DND-41 (cell line): ENCODE results near the gene UGT1A8.

Experiments used
- ATAC-seq: fragments of 200-7000 bp; cut with Tn5 transposase; 3 replicates; pipeline ENCODE4 v1.9.1; 2021; ENCODE audit warnings: low read depth; ENCODE audit not compliant: insufficient read depth
- DNase-seq: peaks from one replicate; pipeline ENCODE4 v3.0.0-alpha.2; 2020
- H2AFZ ChIP-seq: 2 replicates; pipeline ENCODE4 v1.6.0; 2012; ENCODE audit warnings: low read depth, low read length
- H3K27ac ChIP-seq: 2 replicates; pipeline ENCODE4 v1.5.1; 2012; ENCODE audit warnings: low read length, inconsistent platforms
- H3K27me3 ChIP-seq: fragments of 200-600 bp; sonication (generic); 2 replicates; pipeline ENCODE4 v1.6.0; 2012; ENCODE audit warnings: low read length, mild to moderate bottlenecking, inconsistent platforms; ENCODE audit not compliant: insufficient read depth, poor library complexity
- H3K36me3 ChIP-seq: 2 replicates; pipeline ENCODE4 v1.5.1; 2012; ENCODE audit warnings: low read length, inconsistent platforms; ENCODE audit not compliant: insufficient read depth
- H3K4me1 ChIP-seq: 2 replicates; pipeline ENCODE4 v1.5.1; 2012; ENCODE audit warnings: mild to moderate bottlenecking, low read length; ENCODE audit not compliant: insufficient read depth
- H3K4me2 ChIP-seq: 2 replicates; pipeline ENCODE4 v1.6.0; 2012; ENCODE audit warnings: mild to moderate bottlenecking, moderate library complexity, low read length, inconsistent platforms; ENCODE audit not compliant: insufficient read depth
- H3K4me3 ChIP-seq, 2 experiments: fragments of 200-600 bp in 1 of 2; shearing (Covaris generic) in 1 of 2; 2 replicates each; pipeline ENCODE4 v1.5.1; 2012 to 2016; ENCODE audit warnings: inconsistent platforms in 2 of 2, low read length in 2 of 2, mild to moderate bottlenecking in 2 of 2, low read depth in 1 of 2, moderate library complexity in 1 of 2
- H3K79me2 ChIP-seq: 2 replicates; pipeline ENCODE4 v1.6.0; 2012; ENCODE audit warnings: low read length, inconsistent platforms; ENCODE audit not compliant: insufficient read depth
- H3K9ac ChIP-seq: 2 replicates; pipeline ENCODE4 v1.6.0; 2012; ENCODE audit warnings: low read depth, mild to moderate bottlenecking, inconsistent platforms, low read length, moderate library complexity
- H3K9me3 ChIP-seq: 2 replicates; pipeline ENCODE4 v1.5.1; 2012; ENCODE audit warnings: low read length, moderate library complexity, mild to moderate bottlenecking, inconsistent platforms; ENCODE audit not compliant: insufficient read depth, severe bottlenecking
- H4K20me1 ChIP-seq: 2 replicates; pipeline ENCODE4 v1.6.0; 2012; ENCODE audit warnings: low read length; ENCODE audit not compliant: insufficient read depth
- CTCF ChIP-seq: IDR thresholded peaks from 2 replicates; pipeline ENCODE4 v1.5.1; 2012; ENCODE audit warnings: borderline replicate concordance, low read length, moderate library complexity, mild to moderate bottlenecking; ENCODE audit not compliant: poor library complexity, severe bottlenecking; ENCODE audit errors: extremely low read depth
- EZH2 ChIP-seq: IDR thresholded peaks from 3 replicates; pipeline ENCODE4 v1.6.1; 2012; ENCODE audit warnings: borderline replicate concordance, low read depth, mild to moderate bottlenecking, moderate library complexity, low read length, inconsistent platforms; ENCODE audit not compliant: severe bottlenecking

UGT1A8 gene

DNA sequence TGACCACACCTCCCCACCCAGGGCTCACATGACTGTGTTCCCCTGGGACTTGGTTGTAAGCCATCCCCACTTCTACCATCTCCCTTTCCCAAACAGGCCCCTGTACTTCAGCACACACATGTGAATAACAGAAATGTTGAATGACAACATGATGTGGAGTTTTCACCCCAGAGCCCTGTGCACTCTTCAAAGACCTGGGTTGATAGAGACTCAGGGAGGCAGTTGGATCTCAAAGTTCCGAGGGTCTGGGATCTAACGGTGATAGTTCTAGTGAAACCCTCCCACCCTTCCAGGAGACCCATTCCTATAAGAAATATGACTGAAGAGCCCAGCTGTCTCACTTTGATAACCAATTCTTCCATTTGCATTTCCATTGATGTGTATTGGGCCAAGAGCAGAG, 160.6 kb downstream of the UGT1A8 start, which contains the start of gene MROH2A:
Gene MROH2A, plus strand, starts transcription at position 301 of the 400 bp plus-strand sequence. CDS start 1,029 bp downstream, outside the sequence.
- no peaks in the 10 kb centered on the region for H3K4me1 ChIP-seq
- no peak within 1 kb of the TSS for H3K4me3 ChIP-seq
- TF ChIP-seq EZH2 (no peak), CTCF (no peak)
- no peak for DNase-seq
- no peak for ATAC-seq
- no peak within 1 kb of the TSS for H2AFZ ChIP-seq
- H3K36me3 ChIP-seq, result no peaks in the 10 kb centered on the region
- no peaks in the 10 kb centered on the region for H3K9me3 ChIP-seq
- no peaks in the 10 kb centered on the region for H3K79me2 ChIP-seq
- H3K27me3 ChIP-seq, result no peaks in the 10 kb centered on the region
- H3K27ac ChIP-seq, result no peak within 1 kb of the TSS
- no peak within 1 kb of the TSS for H3K9ac ChIP-seq
- H4K20me1 ChIP-seq, result no peaks in the 10 kb centered on the region
- H3K4me2 ChIP-seq, result no peak within 1 kb of the TSS

- no peaks in the 10 kb centered on the region for H3K36me3 ChIP-seq
- H4K20me1 ChIP-seq, result no peaks in the 10 kb centered on the region
- no peak overlapping the region for H3K9ac ChIP-seq
Measured at GRCh38 chr2:233779722-233780121, 162.3 kb downstream of the UGT1A8 start.

GRCh38 chr2:233780771-233781170, 163.3 kb downstream of the UGT1A8 start:
- Histone ChIP-seq H2AFZ (no peak overlapping the region), H3K27ac (no peak overlapping the region), H3K9me3 (no peaks in the 10 kb centered on the region), H3K27me3 (no peaks in the 10 kb centered on the region), H3K79me2 (no peaks in the 10 kb centered on the region), H3K36me3 (no peaks in the 10 kb centered on the region), H3K9ac (no peak overlapping the region), H3K4me1 (no peaks in the 10 kb centered on the region), H3K4me2 (no peak overlapping the region), H4K20me1 (no peaks in the 10 kb centered on the region), H3K4me3 (no peak overlapping the region)
- DNase-seq (no peak), ATAC-seq (no peak)
- no peak for TF ChIP-seq EZH2
- no peak for TF ChIP-seq CTCF

More at GRCh38 chr2:233779722-233780121, 162.3 kb downstream of the UGT1A8 start:
- Histone ChIP-seq H3K4me2 (no peak overlapping the region), H3K79me2 (no peaks in the 10 kb centered on the region), H2AFZ (no peak overlapping the region), H3K27me3 (no peaks in the 10 kb centered on the region), H3K4me3 (no peak overlapping the region), H3K27ac (no peak overlapping the region), H3K9me3 (no peaks in the 10 kb centered on the region), H3K4me1 (no peaks in the 10 kb centered on the region)
- DNase-seq (no peak), ATAC-seq (no peak)
- no peak for TF ChIP-seq CTCF
- no peak for TF ChIP-seq EZH2

DNA sequence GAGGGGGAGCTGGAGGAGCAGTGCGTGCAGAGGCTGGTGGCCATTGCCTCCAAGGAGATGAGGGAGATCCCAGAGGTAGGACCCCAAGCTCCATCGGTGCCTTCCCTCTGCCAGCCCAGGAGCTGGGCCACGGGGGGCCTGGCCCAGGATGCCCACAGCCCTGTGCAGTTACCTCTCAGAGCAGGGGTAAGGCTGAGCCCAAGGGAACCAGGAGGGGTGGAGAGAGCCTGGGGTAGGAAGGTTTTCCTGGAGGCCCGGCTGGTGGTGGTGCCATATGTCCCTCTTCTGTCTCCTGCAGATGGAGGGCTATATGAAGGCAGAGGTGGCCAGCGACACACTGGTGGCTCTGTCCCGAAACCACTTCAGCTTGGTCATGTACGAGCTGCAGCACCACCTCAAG, 172.1 kb downstream of the UGT1A8 start:
- Histone ChIP-seq H3K9me3 (no peaks in the 10 kb centered on the region), H3K4me1 (no peaks in the 10 kb centered on the region), H3K36me3 (no peaks in the 10 kb centered on the region), H3K9ac (no peak overlapping the region), H3K4me3 (no peak overlapping the region), H3K4me2 (no peak overlapping the region), H4K20me1 (no peaks in the 10 kb centered on the region), H2AFZ (no peak overlapping the region), H3K27me3 (no peaks in the 10 kb centered on the region), H3K27ac (no peak overlapping the region), H3K79me2 (no peaks in the 10 kb centered on the region)
- TF ChIP-seq CTCF (no peak), EZH2 (no peak)
- DNase-seq (no peak), ATAC-seq (no peak)
